Ectodermal cell (in vitro differentiated cells): Measurements from ENCODE around the gene ACTMAP. TPM values are rescaled to one million over a fixed set of nuclear protein-coding genes. Genes with fewer than 3 reads are reported as not detected.

Experiments
- H3K27ac ChIP-seq: 2 replicates; pipeline ENCODE4 v1.7.0; 2013; ENCODE audit warnings: mild to moderate bottlenecking, low read depth, low read length; ENCODE audit not compliant: insufficient read depth, poor library complexity, severe bottlenecking
- H3K27me3 ChIP-seq: 2 replicates; pipeline ENCODE4 v1.7.0; 2013; ENCODE audit warnings: mild to moderate bottlenecking, low read length; ENCODE audit not compliant: insufficient read depth, control insufficient read depth, poor library complexity, severe bottlenecking
- H3K36me3 ChIP-seq: one replicate; pipeline ENCODE4 v1.7.0; 2013; ENCODE audit warnings: low read length; ENCODE audit not compliant: control insufficient read depth, insufficient read depth
- H3K4me1 ChIP-seq: one replicate; pipeline ENCODE4 v1.7.0; 2013; ENCODE audit warnings: low read length; ENCODE audit not compliant: control insufficient read depth, insufficient read depth
- H3K4me3 ChIP-seq: 2 replicates; pipeline ENCODE4 v1.7.0; 2013; ENCODE audit warnings: low read depth, low read length, control low read depth; ENCODE audit not compliant: insufficient read depth
- H3K9me3 ChIP-seq: 2 replicates; pipeline ENCODE4 v1.7.0; 2013; ENCODE audit warnings: mild to moderate bottlenecking, low read length, moderate library complexity; ENCODE audit not compliant: control insufficient read depth
- WGBS, 2 experiments: methylation state at CpG; one replicate each; pipeline ENCODE4 v1.1.7; 2013; ENCODE audit warnings: missing lambda C conversion rate in 2 of 2; 5-methylcytosine and 5-hydroxymethylcytosine counted together
- polyA plus RNA-seq, 4 experiments: library from polyadenylated mRNA; stranded (reverse); fragments of 50-300 nt; gene quantifications; one replicate each; pipeline ENCODE4 v1.2.3, GENCODE V29; 2013

Gene ACTMAP
- polyA plus RNA-seq (2013, experiment 1 of 4) = 31.8 TPM
- polyA plus RNA-seq (2013, experiment 2 of 4) = 32.3 TPM
- 21.0 TPM for polyA plus RNA-seq (2013, experiment 3 of 4)
- polyA plus RNA-seq (2013, experiment 4 of 4) = 28.2 TPM

- H3K27me3 ChIP-seq = no peaks in the 10 kb centered on the region
- H3K9me3 ChIP-seq = no peaks in the 10 kb centered on the region
- WGBS, 2 experiments = 1 to 2% methylated on average over 43 of the region's 43 CpGs
Observed at GRCh38 chr19:40750058-40750873, at the start of gene ACTMAP. ACTMAP (minus strand) TSS chr19:40750477; CDS start chr19:40749803, 674 bp downstream.

GRCh38 chr19:40799558-40800338, 49.5 kb upstream of the ACTMAP start:
- peaks cover 33% of the 10 kb centered on the region for H3K4me1 ChIP-seq
- H3K27ac ChIP-seq = no peak overlapping the region
- H3K27me3 ChIP-seq = no peaks in the 10 kb centered on the region

More at GRCh38 chr19:40750058-40750873, at the start of gene ACTMAP:
- peaks cover 14% of the 10 kb centered on the region for H3K36me3 ChIP-seq
- peak within 1 kb of the TSS; percentile 88 for H3K27ac ChIP-seq
- H3K4me1 ChIP-seq = peaks cover 12% of the 10 kb centered on the region
- peak within 1 kb of the TSS; percentile 94 for H3K4me3 ChIP-seq

GRCh38 chr19:40798683-40799557, 48.6 kb upstream of the ACTMAP start, which contains the start of gene EGLN2:
EGLN2 (plus strand) TSS chr19:40799191; CDS start chr19:40800573, 1,382 bp downstream.
- Histone ChIP-seq H3K9me3 (no peaks in the 10 kb centered on the region), H3K36me3 (peaks cover 7% of the 10 kb centered on the region)
- 1% methylated on average over 96 to 110 of the region's 110 CpGs for WGBS, 2 experiments

More at GRCh38 chr19:40799558-40800338, 49.5 kb upstream of the ACTMAP start:
- Histone ChIP-seq H3K4me3 (peak overlapping the region; percentile 87), H3K36me3 (peaks cover 7% of the 10 kb centered on the region), H3K9me3 (no peaks in the 10 kb centered on the region)
- WGBS, 2 experiments = 5 to 6% methylated on average over 40 of the region's 40 CpGs

GRCh38 chr19:40797963-40798682, 47.8 kb upstream of the ACTMAP start:
- peaks cover 7% of the 10 kb centered on the region for H3K36me3 ChIP-seq
- peaks cover 27% of the 10 kb centered on the region for H3K4me1 ChIP-seq
- H3K27me3 ChIP-seq = no peaks in the 10 kb centered on the region
- no peaks in the 10 kb centered on the region for H3K9me3 ChIP-seq
- WGBS, 2 experiments = 11 to 13% methylated on average over 28 of the region's 28 CpGs
- H3K4me3 ChIP-seq = peak overlapping the region; percentile 53
- H3K27ac ChIP-seq = peak overlapping the region; percentile 88

More at GRCh38 chr19:40798683-40799557, 48.6 kb upstream of the ACTMAP start, which contains the start of gene EGLN2:
- peak within 1 kb of the TSS; percentile 88 for H3K27ac ChIP-seq
- H3K4me1 ChIP-seq = peaks cover 33% of the 10 kb centered on the region
- H3K27me3 ChIP-seq = no peaks in the 10 kb centered on the region
- H3K4me3 ChIP-seq = peak within 1 kb of the TSS; percentile 87

- Histone ChIP-seq H3K27ac (no peak overlapping the region), H3K9me3 (no peaks in the 10 kb centered on the region), H3K27me3 (no peaks in the 10 kb centered on the region), H3K4me3 (peak overlapping the region; percentile 53), H3K36me3 (peaks cover 7% of the 10 kb centered on the region), H3K4me1 (peaks cover 21% of the 10 kb centered on the region)
- 92 to 93% methylated on average over 14 of the region's 14 CpGs for WGBS, 2 experiments
Observed at GRCh38 chr19:40797166-40797962, 47.1 kb upstream of the ACTMAP start.

- Histone ChIP-seq H3K27ac (no peak overlapping the region), H3K4me3 (no peak overlapping the region)
- WGBS, 2 experiments = 89 to 91% methylated on average over 3 of the region's 3 CpGs
Observed at GRCh38 chr19:40791996-40792395, 41.7 kb upstream of the ACTMAP start.

GRCh38 chr19:40791349-40791748, 41.1 kb upstream of the ACTMAP start:
- no peaks in the 10 kb centered on the region for H3K27me3 ChIP-seq
- 70 to 72% methylated on average over 7 of the region's 7 CpGs for WGBS, 2 experiments
- no peaks in the 10 kb centered on the region for H3K36me3 ChIP-seq
- H3K4me1 ChIP-seq = no peaks in the 10 kb centered on the region
- H3K27ac ChIP-seq = no peak overlapping the region
- no peak overlapping the region for H3K4me3 ChIP-seq
- H3K9me3 ChIP-seq = no peaks in the 10 kb centered on the region

More at GRCh38 chr19:40791996-40792395, 41.7 kb upstream of the ACTMAP start:
- H3K4me1 ChIP-seq = no peaks in the 10 kb centered on the region
- H3K36me3 ChIP-seq = no peaks in the 10 kb centered on the region
- no peaks in the 10 kb centered on the region for H3K27me3 ChIP-seq
- H3K9me3 ChIP-seq = no peaks in the 10 kb centered on the region

- Histone ChIP-seq H3K27me3 (no peaks in the 10 kb centered on the region), H3K9me3 (no peaks in the 10 kb centered on the region), H3K4me3 (no peak overlapping the region), H3K27ac (no peak overlapping the region), H3K4me1 (no peaks in the 10 kb centered on the region), H3K36me3 (no peaks in the 10 kb centered on the region)
- 94 to 95% methylated on average over 25 of the region's 25 CpGs for WGBS, 2 experiments
Observed at GRCh38 chr19:40786060-40787037, 36.1 kb upstream of the ACTMAP start.
